Measurements from ENCODE around the gene RAB40B.

GRCh38 chr17:82687871-82688270 lies 10.6 kb downstream of the RAB40B start:
- TF ChIP-seq CTCF (IDR thresholded peaks at IDR 0.05 in 4 of 5, conservative IDR thresholded peaks at IDR 0.05 in 1 of 5) (no peak), POLR2A (IDR thresholded peaks at IDR 0.05) (no peak)

Measured in gastrocnemius medialis (tissue), 4 donors.